Activated CD8-positive, alpha-beta T cell treated with anti-CD3 and anti-CD28 coated beads, Interleukin-2, amount 10 ng/mL, durations not matched to agents 7 days and 5 days (primary cell): ENCODE results near the gene ACHE. TPM values are rescaled to one million over a fixed set of nuclear protein-coding genes. Genes with fewer than 3 reads are reported as not detected.
"Not testable (repeated sequence)": the region's sequence is repeated elsewhere in the genome, so short reads cannot be mapped to it uniquely, and the experiment has no call there.

Experiments
- ATAC-seq: fragments of 150-1000 bp; cut with Tn5 transposase; one replicate; pipeline ENCODE4 v1.10.0; 2021; ENCODE audit warnings: moderate library complexity
- CTCF ChIA-PET: fragments of 350-600 bp; sonication (Branson Sonifier 250); formaldehyde crosslinking; loops from one replicate; lab custom pipeline; 2021; ENCODE audit warnings: antibody characterized with exemption; lab: Charles Lee
- POLR2A ChIA-PET: fragments of 350-600 bp; sonication (Branson Sonifier 250); formaldehyde crosslinking; loops from one replicate; lab custom pipeline; 2021; ENCODE audit warnings: antibody characterized with exemption; lab: Charles Lee
- DNase-seq: peaks from one replicate; pipeline ENCODE4 v3.0.0-alpha.2; 2020
- H3K27ac Mint-ChIP-seq: one replicate; pipeline ENCODE4 v1.8.0; 2021; ENCODE audit warnings: mild to moderate bottlenecking, mixed read lengths
- H3K27me3 Mint-ChIP-seq: one replicate; pipeline ENCODE4 v1.8.0; 2021; ENCODE audit warnings: low read depth, mixed read lengths
- H3K36me3 Mint-ChIP-seq: one replicate; pipeline ENCODE4 v1.8.0; 2021; ENCODE audit warnings: low read depth, mixed read lengths
- H3K4me1 Mint-ChIP-seq: one replicate; pipeline ENCODE4 v1.8.0; 2021; ENCODE audit warnings: low read depth, mixed read lengths
- H3K4me3 Mint-ChIP-seq: one replicate; pipeline ENCODE4 v1.8.0; 2021; ENCODE audit warnings: mild to moderate bottlenecking, mixed read lengths
- H3K9me3 Mint-ChIP-seq: one replicate; pipeline ENCODE4 v1.8.0; 2022; ENCODE audit warnings: mixed read lengths; ENCODE audit not compliant: insufficient read depth
- total RNA-seq, 2 experiments: library from RNA; stranded (reverse); gene quantifications; one replicate each; pipeline ENCODE4 v1.2.3, GENCODE V29; 2021

The ACHE gene
- not detected for total RNA-seq

- Mint-ChIP-seq H3K4me3 (peak within 1 kb of the TSS; percentile 29), H3K4me1 (peaks cover 14% of the 10 kb centered on the region), H3K27me3 (peaks cover 38% of the 10 kb centered on the region), H3K27ac (no peak within 1 kb of the TSS), H3K36me3 (peaks cover 2% of the 10 kb centered on the region), H3K9me3 (no peaks in the 10 kb centered on the region)
- CTCF ChIA-PET, result interaction anchor here (1.1 to 1.9 kb wide), 3 partner anchors 163 to 349 kb away, joined by 3 to 9 read pairs (median 7); no protein-coding TSS in a partner anchor
- DNase-seq (no peak), ATAC-seq (peak; percentile 8)
- POLR2A ChIA-PET, result interaction anchor here (1.5 kb wide), 1 partner anchor 163 kb away, joined by 4 read pairs; no protein-coding TSS in a partner anchor
These were observed at the start of gene ACHE for GRCh38 chr7:100895701-100895955. Gene ACHE (minus strand): TSS chr7:100895888. CDS start chr7:100894232, 1,656 bp downstream.

GRCh38 chr7:100944138-100944537 is 48.5 kb upstream of the ACHE start:
- DNase-seq (no peak), ATAC-seq (no peak)
- Mint-ChIP-seq H3K4me3 (no peak overlapping the region), H3K27me3 (peaks cover 2% of the 10 kb centered on the region), H3K9me3 (no peaks in the 10 kb centered on the region), H3K36me3 (no peaks in the 10 kb centered on the region), H3K4me1 (no peaks in the 10 kb centered on the region), H3K27ac (no peak overlapping the region)
- POLR2A ChIA-PET, result no interaction called here
- CTCF ChIA-PET, result no interaction called here

- Mint-ChIP-seq H3K4me1 (no peaks in the 10 kb centered on the region), H3K9me3 (no peaks in the 10 kb centered on the region), H3K4me3 (no peak overlapping the region), H3K27me3 (peaks cover 2% of the 10 kb centered on the region), H3K27ac (no peak overlapping the region), H3K36me3 (no peaks in the 10 kb centered on the region)
- POLR2A ChIA-PET, result no interaction called here
- CTCF ChIA-PET, result no interaction called here
- no peak for ATAC-seq
- no peak for DNase-seq
These were observed 48.0 kb upstream of the ACHE start for GRCh38 chr7:100943693-100944092.

- H3K4me3 Mint-ChIP-seq, result no peak overlapping the region
- POLR2A ChIA-PET, result interaction anchor here (0.6 kb wide), 1 partner anchor 204 kb away, joined by 3 read pairs; no protein-coding TSS in a partner anchor
- no peaks in the 10 kb centered on the region for H3K4me1 Mint-ChIP-seq
- ATAC-seq (no peak), DNase-seq (no peak)
- no peaks in the 10 kb centered on the region for H3K36me3 Mint-ChIP-seq
- H3K27ac Mint-ChIP-seq, result no peak overlapping the region
- H3K27me3 Mint-ChIP-seq, result peaks cover 2% of the 10 kb centered on the region
- CTCF ChIA-PET, result no interaction called here
- no peaks in the 10 kb centered on the region for H3K9me3 Mint-ChIP-seq
These were observed 46.5 kb upstream of the ACHE start for GRCh38 chr7:100942045-100942774.

GRCh38 chr7:100936167-100936566 is 40.5 kb upstream of the ACHE start:
- H3K27ac Mint-ChIP-seq, ATAC-seq, H3K4me3 Mint-ChIP-seq, H3K4me1 Mint-ChIP-seq, H3K27me3 Mint-ChIP-seq, POLR2A ChIA-PET, CTCF ChIA-PET, H3K36me3 Mint-ChIP-seq, H3K9me3 Mint-ChIP-seq, DNase-seq: not testable (repeated sequence)

GRCh38 chr7:100935381-100935780 is 39.7 kb upstream of the ACHE start:
- H3K27ac Mint-ChIP-seq, POLR2A ChIA-PET, H3K4me3 Mint-ChIP-seq, ATAC-seq, H3K9me3 Mint-ChIP-seq, H3K4me1 Mint-ChIP-seq, DNase-seq, CTCF ChIA-PET, H3K36me3 Mint-ChIP-seq, H3K27me3 Mint-ChIP-seq: not testable (repeated sequence)

GRCh38 chr7:100933734-100934133 is 38.0 kb upstream of the ACHE start:
- Mint-ChIP-seq H3K4me3 (no peak overlapping the region), H3K27me3 (peaks cover 6% of the 10 kb centered on the region), H3K27ac (no peak overlapping the region), H3K9me3 (no peaks in the 10 kb centered on the region), H3K4me1 (no peaks in the 10 kb centered on the region), H3K36me3 (no peaks in the 10 kb centered on the region)
- DNase-seq, result no peak
- POLR2A ChIA-PET, result no interaction called here
- no peak for ATAC-seq
- CTCF ChIA-PET, result no interaction called here

- no peak overlapping the region for H3K4me3 Mint-ChIP-seq
- no peak overlapping the region for H3K27ac Mint-ChIP-seq
- no peaks in the 10 kb centered on the region for H3K4me1 Mint-ChIP-seq
- DNase-seq (no peak), ATAC-seq (no peak)
- ChIA-PET POLR2A (no interaction called here), CTCF (no interaction called here)
- H3K27me3 Mint-ChIP-seq, result peaks cover 3% of the 10 kb centered on the region
- no peaks in the 10 kb centered on the region for H3K36me3 Mint-ChIP-seq
- no peaks in the 10 kb centered on the region for H3K9me3 Mint-ChIP-seq
These were observed 34.1 kb upstream of the ACHE start for GRCh38 chr7:100929808-100930174.

- POLR2A ChIA-PET, CTCF ChIA-PET: not testable (repeated sequence)
These were observed 27.9 kb upstream of the ACHE start for GRCh38 chr7:100923616-100924015.

GRCh38 chr7:100921039-100921438 is 25.4 kb upstream of the ACHE start:
- ChIA-PET CTCF (no interaction called here), POLR2A (no interaction called here)
- Mint-ChIP-seq H3K4me3 (no peak overlapping the region), H3K36me3 (no peaks in the 10 kb centered on the region), H3K9me3 (no peaks in the 10 kb centered on the region), H3K27ac (no peak overlapping the region), H3K27me3 (peaks cover 12% of the 10 kb centered on the region), H3K4me1 (no peaks in the 10 kb centered on the region)
- ATAC-seq (no peak), DNase-seq (no peak)

More at GRCh38 chr7:100923616-100924015, 27.9 kb upstream of the ACHE start:
- ATAC-seq, H3K36me3 Mint-ChIP-seq, H3K4me3 Mint-ChIP-seq, H3K9me3 Mint-ChIP-seq, DNase-seq, H3K4me1 Mint-ChIP-seq, H3K27ac Mint-ChIP-seq: not testable (repeated sequence)
- H3K27me3 Mint-ChIP-seq, result peaks cover 12% of the 10 kb centered on the region

- H3K9me3 Mint-ChIP-seq, H3K27ac Mint-ChIP-seq, ATAC-seq, H3K36me3 Mint-ChIP-seq, CTCF ChIA-PET, H3K4me1 Mint-ChIP-seq, DNase-seq, H3K4me3 Mint-ChIP-seq, POLR2A ChIA-PET: not testable (repeated sequence)
- H3K27me3 Mint-ChIP-seq, result peaks cover 12% of the 10 kb centered on the region
These were observed 24.2 kb upstream of the ACHE start for GRCh38 chr7:100919779-100920437.

- H3K36me3 Mint-ChIP-seq, CTCF ChIA-PET, DNase-seq, H3K27ac Mint-ChIP-seq, H3K4me1 Mint-ChIP-seq, POLR2A ChIA-PET, ATAC-seq, H3K4me3 Mint-ChIP-seq, H3K9me3 Mint-ChIP-seq: not testable (repeated sequence)
- H3K27me3 Mint-ChIP-seq, result peaks cover 12% of the 10 kb centered on the region
These were observed 23.6 kb upstream of the ACHE start for GRCh38 chr7:100919335-100919734.
